MM.1S (cell line): ENCODE measurements around the gene PLXNA2.

Source experiments
- CTCF ChIP-seq: fragments of 300-600 bp; sonication (generic); IDR thresholded peaks from 2 replicates; pipeline ENCODE4 v1.5.1; 2016; ENCODE audit warnings: antibody characterized with exemption, low read length, mixed read lengths
- EZH2 ChIP-seq: fragments of 300-600 bp; sonication (generic); optimal IDR thresholded peaks from 2 replicates; pipeline ENCODE3; 2017; ENCODE audit warnings: low read depth, mild to moderate bottlenecking, antibody characterized with exemption, low read length, mixed read lengths
- EZH2phosphoT487 ChIP-seq: fragments of 300-600 bp; sonication (generic); IDR thresholded peaks from 2 replicates; pipeline ENCODE4 v1.6.1; 2018; ENCODE audit warnings: antibody characterized with exemption, low read length

GRCh38 chr1:208232662-208233038 lies 11.5 kb downstream of the PLXNA2 start:
- no peak for TF ChIP-seq EZH2
- no peak for TF ChIP-seq CTCF
- TF ChIP-seq EZH2phosphoT487: no peak
